HG03460 (cell line): ENCODE data around the gene SUSD4.
"Not testable (repeated sequence)": the region's sequence is repeated elsewhere in the genome, so short reads cannot be mapped to it uniquely, and the experiment has no call there.

Experiments
- ATAC-seq: cut with Tn5 transposase; IDR thresholded peaks from one replicate; pipeline ENCODE4 v1.9.1; 2021; ENCODE audit not compliant: unreplicated experiment

Gene SUSD4

DNA sequence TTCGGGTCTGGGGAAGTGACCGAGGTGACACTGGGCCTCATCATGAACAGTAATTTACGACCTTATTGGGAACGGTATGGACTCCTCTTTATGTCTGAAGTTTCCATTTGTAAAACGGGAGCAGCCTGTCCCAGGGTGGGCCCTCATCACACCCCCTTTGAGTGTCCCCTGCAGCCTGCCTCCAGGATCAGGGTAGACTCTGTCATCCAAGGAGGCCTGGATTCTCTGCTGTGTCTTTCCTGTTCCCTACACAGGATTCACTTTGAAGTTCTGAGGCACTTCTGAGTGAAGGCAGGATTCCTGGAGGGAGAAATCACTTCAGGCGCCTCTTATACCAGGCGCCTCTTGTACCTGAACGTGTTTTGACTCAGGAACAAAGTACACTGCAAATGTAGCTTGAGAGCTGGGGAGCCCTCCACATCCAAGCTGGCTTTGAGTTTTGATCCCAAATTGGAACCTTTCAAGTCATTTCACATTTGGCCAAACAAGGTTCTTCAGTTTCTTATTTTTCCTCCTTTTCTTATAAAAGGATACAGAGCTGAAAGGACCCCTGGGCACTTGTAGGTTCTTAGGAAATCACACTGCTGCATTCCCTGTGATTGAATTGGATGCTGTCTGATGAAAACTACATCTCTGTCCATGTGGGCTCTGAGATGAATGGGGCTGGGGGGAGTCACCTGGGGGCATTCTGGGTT lies 106.0 kb downstream of the SUSD4 start:
- no peak for ATAC-seq

DNA sequence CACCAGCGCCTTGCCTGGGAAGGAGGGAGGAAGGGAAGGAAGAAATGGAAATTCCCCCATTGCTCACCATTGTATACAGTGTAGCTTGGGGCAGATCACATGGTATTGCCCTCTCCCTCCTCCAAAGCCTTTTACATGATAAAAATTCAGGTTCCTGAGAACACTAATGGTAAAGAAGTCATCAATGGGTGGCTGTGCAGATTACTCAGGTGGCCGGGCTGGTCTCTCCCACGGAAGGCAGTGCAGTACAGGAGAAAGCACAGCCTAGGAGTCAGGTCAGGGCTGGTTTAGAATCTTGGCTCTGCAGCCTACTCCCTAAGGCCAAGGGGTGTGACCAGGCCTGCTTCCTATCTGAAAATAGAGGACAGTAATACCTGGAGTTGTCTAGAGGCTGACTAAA lies 107.9 kb downstream of the SUSD4 start:
- no peak for ATAC-seq

DNA sequence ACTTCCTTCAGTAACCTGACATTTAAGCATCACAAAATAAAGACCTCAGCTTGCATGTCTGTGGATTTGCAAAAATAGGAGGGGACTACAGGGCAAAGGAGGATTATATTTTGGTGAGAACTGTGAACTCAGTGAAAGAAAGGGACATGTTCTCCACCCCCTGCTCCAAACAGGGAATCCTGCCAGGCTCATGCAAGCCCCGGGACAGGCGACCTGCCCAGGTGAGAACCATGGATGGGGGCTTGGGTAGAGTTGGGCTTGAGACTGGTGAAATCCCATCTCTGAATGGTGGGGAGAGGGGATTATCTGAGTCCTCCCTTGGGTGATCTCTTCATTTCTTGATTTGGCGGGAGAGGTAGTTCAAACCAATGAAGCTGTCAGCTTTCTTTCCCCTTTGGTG lies 110.1 kb downstream of the SUSD4 start:
- no peak for ATAC-seq

DNA sequence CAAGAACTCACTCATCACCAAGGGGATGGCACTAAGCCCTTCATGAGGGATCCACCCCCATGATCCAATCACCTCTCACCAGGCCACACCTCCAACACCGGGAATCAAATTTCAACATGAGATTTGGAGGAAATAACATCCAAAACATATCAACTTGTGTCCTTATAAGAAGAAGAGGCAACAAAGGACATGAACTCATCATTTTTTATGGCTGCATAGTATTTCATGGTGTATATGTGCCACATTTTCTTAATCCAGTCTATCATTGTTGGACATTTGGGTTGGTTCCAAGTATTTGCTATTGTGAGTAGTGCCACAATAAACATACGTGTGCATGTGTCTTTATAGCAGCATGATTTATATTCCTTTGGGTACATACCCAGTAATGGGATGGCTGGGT lies 112.6 kb downstream of the SUSD4 start:
- ATAC-seq: not testable (repeated sequence)

DNA sequence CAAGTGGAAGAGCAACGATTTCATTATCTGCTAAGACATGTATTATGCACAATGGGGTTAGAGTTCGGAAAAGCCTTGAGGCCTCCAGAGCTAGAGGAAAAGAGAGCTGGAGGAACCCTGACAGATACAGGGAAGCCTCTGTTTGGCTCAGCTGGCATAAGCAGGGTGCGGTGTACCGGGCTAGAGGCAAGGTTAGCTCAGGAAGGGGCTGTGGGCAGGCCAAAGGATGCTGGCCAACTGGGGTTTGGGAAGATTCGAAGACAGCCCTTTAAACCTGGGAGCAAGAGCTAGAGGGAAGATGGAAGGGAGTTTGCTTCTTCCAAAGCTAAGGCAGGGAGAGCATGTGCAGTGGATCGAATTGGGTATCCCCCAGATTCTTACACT lies 113.4 kb downstream of the SUSD4 start:
- no peak for ATAC-seq

DNA sequence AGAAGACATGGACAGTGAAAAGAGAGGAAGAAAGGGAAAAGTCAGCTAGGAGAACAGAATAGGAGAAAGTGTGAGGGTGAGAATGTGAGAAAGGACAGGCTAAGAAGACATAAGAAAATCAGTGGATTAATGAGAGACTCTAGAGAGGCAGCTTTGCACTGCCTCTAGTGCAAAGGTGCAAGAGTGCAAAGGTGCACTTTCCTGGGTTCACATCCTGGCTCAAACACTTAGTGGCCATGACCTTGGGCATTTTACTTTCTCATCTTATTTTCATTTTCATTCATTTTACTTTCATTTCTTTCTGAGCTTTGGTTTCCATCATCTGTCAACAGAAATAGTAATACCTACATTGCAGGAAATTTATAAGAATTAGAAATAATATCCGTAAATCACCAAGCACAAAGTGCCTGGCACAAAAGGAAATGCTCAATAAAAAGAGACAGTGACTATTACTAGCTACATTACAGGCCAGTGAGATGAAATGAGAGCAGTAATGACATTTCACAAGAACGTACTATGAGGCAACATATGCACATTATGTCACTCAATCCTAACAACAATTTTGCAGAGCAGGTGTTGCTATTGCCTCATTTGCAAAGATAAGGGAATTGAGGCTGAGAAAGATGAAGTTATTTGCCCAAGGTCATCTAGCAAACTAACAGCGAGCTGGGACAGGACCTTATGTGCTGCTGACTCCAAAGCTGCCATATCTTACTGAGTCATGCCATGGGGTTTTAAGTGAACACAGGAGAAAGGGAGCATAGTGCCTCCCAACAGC lies 113.9 kb downstream of the SUSD4 start:
- no peak for ATAC-seq

DNA sequence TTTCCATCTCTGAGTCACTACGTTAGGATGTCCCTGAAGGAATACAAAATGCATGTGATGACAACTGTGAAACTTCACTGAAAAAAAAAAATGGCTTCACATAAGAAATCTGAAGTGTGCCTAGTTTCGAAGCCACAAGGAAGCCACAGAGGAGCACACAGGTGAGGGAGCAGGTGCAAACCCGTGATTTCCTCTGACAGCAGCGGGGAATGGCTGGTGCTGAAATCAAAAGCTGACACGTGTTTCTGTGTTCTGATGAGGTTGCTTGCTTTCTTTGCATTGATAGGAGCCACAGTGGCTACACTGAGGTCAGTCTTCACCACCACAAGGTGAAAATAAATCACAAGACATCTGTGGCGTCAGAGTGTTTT lies 115.2 kb downstream of the SUSD4 start:
- ATAC-seq: no peak

DNA sequence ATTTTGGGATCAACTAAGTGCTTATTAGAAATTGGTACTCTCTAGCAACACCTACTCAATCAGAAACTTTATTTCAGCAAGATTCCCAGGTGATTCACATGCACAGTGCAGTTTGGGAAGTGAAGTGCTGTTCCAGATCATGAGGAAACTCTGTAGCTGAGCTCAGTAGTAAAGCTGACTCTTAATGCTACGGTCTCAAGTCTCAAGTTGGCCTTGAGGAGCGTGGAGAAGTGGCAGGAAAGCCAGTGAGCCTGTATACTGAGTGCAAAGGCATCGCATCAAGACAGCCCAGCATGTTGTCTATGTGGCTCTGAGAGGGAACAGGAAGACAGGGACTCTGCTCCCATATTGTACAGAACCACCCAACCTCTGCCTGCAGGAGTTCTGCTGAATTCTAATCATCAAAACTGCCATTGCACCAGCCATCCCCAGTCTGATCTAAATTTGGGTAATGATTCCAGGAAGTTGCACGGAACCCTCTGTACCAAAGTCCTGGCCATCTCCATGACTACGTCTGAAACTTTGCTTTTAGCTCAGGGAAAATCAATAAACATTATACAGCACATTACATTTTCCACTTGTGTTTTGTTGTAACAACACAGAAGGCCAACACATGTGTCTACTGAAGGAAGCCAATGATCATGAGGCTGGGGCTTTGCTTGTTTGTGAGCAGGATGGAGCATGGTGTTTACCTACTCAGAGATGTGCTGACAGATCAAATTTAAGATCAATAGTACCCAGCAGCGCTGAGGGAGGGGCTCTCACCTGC lies 115.8 kb downstream of the SUSD4 start:
- no peak for ATAC-seq

DNA sequence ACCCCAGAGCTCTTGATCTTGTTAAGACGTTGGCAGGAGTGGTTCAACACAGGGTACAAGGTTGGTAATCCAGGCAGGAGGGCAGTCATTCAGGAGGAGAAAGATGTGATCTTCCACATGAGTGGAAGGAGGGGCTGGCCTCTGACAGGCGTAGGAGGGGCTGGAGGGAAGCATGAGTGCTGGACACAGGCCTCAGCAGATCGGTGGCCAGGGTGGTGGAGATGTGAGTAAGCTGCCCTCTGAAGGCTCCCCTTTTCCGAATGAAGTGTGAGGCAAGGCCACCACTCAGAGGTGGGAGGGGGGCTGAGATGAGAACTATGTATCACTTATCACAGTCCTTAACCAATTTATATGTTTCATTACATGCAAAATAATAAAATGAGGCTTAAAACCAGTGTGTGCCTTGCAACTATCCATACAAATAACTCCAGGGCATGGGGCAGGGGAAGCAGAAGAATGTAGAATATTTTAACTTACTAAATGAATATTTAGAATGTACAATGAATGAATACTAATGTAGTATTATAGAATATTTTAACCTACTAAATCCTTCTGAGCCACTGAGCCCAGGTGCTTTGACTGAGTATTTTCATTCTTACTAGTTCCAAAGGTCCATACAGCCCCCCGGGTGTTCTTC lies 117.4 kb downstream of the SUSD4 start:
- no peak for ATAC-seq

DNA sequence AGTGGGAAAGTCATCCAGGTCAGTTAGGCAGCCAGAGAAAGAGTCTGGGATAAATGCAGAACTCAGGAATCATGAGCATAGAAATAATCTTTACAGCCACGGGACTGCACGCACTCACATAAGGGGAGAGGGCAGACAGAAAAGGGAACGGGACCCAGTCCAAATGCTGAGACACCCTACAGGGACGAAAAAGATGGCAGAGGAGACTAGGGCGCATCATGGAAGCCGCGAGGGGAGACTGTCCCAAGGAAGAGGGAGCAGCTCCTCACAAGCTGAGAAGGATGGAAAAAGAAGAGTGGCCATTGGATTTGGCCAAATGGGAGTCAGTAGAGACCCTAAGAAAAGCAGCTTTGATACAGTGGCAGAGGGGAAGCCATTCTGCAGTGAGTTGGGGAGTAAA lies 118.0 kb downstream of the SUSD4 start:
- ATAC-seq: no peak

DNA sequence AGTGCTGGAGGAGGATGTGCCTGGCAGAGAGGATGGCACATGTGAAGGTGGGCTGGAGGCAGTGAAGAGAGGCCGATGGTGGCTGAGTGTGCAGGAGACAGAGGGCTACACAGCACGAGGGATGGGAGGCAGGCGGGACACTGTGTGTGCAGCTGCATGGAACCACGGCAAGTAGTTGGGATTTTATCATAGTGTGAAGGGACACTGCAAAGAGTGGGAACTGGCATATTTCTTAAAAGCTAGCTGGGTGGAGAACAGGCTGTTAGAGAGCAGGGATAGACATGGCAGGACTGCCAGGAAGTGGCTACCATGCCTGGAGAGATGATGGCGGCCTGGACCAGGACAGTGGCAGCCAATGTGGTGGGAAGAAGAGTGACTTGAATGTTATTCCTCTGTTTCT lies 118.6 kb downstream of the SUSD4 start:
- ATAC-seq: no peak

DNA sequence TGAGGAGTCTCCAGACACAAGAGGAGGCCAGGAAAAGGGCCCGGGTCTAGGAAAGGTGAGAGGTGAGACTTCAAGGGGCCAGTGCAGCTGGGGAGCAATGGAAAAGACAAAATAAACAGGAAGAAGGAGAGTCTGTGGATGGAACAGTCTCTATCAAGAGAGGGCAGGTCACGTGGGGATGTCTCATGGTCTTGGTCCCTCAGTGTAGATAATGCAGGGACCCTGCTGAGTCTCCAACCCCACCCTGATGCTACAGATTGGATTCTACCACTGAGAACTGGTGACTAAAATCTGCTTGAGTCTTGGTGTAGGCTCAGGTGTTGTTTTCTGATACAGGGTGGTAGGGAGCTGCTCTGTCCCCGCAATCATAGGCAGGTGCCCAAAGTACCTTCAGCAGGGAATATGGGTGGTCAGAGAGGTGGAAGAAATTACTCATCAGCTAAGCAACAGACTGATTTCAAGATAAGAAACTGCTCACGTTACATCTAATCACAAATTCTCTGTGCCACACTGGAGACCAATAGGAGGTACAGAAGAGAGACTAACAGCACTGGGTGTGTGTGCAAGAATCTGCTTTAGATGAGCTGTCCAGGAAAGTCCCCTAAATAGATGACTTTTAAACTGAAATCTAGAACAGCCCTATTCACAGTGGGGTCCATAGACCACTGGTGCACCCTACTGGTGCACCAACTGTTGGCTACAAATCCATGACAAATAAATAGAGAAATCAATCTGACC lies 119.4 kb downstream of the SUSD4 start:
- ATAC-seq: peak; percentile 79

DNA sequence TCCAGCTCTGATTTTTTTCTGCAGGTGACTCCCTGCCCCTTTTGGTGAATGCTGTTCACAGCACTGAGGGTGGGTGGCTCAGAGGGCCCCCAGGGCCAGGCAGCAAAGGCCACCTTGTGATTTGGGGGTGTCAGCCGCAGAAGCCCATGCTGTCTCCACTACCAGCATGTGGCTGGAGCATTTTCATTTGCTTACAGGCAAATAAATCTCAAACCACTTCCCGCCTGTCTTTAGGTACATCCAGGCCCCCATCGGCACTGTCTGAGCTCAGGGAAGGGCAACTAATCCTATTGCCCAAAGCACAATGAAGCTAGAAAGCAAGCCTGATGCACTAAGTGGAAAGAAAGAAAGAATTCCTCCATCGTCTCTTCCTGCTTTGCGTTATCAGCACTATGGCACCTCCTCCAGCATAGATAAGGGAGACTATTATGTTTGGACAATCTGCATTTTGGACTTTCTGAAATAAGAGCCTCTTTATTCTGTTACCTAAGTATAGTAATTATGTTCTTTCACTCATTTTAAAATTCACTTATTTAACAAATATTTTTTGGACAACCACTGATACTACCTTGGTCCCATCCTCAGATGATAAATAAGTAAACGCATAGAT lies 120.4 kb downstream of the SUSD4 start:
- ATAC-seq: no peak

DNA sequence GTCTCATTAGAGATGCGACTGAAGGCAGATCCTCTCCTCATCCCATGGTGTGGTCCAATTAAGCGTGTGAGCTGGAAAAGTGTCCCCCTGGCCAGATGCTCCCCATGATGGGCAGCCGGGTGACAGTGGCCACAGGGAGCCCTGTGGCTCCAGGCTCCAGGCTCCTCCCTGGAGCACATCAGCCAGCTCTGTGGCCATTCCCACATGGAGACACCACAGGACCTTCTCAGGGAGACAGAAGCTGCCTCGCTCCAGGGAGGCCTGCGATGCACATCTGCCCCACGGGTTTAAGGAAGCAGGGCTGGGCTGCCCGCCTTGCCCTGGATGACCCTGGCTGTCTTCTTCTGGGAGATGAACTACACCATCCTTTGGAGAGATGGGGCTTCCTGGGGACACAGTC lies 121.0 kb downstream of the SUSD4 start:
- ATAC-seq: no peak

DNA sequence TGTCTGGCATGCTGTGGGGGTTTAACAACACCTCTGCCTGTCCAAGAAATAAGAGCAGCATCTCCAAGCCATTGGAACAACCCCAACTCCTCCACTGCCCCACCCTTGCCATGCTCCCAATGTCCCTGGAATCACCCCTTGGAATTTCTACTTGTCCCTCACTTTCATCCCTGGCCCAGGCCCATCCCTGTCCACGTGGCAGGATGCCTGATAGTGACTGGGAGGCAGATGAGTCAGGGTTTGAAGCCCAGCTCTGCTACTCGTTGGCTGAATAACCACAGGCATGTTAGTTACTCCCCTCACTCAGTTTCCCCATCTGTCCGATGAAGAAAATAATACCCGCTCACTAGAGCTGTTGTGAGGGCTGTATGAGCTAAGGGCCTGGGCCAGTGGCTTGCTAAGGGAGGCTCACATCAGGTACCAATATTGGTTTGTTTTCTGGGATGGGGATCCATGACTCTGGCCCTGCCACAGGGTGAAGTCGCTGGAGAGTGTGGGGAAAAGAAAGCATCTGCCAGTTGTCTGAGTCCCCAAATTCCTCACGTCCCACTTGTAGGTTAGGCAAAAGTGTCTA lies 121.5 kb downstream of the SUSD4 start:
- no peak for ATAC-seq

DNA sequence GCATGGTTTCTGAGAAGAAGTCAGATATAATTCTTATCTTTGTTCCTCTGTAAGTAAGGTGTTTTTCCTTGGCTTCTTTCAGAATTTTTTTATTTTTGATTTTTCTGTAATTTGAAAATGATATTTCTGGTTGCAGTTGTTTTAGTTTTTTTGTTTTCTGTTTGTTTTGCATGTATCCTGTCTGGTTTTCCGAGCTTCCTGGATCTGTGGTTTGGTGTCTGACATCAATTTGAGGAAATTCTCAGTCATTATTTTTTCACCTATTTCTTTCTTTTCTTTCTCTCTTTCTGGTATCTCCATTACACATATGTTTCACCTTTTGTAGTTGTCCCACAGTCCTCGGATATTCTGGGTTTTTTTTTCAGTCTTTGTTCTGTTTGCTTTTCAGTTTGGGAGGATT lies 123.9 kb downstream of the SUSD4 start:
- ATAC-seq: no peak

DNA sequence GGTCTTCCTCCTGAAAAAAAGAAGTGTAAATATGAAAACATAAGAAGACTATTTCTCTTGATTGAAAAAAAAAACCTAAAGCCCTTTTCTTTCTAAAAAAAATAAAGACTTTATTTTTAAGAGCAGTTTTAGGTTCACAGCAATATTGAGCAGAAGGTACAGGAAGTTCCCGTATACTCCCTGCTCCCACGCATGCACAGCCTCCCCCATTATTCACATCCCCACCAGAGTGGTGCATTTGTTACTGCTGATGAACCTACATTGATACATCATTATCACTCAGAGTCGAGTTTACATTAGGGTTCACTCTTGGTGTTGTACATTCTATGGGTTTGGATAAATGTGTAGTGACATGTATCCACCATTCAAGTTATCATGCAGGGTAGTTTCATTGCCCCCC lies 128.9 kb downstream of the SUSD4 start:
- no peak for ATAC-seq

DNA sequence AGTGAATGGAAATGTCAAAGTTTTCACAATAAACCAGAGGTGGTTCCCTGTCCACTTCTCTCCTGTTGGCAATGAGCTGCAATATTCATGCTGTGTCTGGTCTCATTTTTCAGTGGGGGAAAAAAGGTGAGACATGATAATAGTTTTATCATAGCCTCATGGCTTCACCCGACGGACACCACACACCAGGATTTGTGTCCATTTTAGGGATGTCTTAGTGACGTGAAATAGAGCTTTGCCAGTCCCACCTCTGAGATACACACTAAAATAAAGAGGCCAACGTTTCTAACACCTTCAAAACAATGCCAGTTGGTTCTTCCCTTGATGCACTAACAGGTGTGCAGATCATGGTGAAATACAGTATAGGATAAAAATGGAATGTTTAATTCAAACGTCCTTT lies 129.4 kb downstream of the SUSD4 start:
- ATAC-seq: no peak

DNA sequence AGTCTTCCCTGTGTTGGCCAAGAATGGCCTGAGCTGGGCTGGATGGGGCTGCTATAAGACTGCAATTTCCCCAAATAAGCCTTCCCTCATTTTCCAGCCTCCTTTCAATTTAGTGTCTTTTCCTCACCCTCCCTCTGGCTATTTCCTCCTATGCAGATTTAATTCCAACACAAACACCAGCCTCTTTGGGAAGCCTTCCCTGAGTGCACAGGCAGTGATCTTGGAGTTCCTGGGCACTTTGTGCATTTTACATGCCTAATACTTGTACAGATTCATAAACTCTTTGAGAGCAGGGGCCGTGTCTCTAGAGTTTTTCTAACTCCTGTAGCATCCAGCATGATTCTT lies 129.8 kb downstream of the SUSD4 start:
- ATAC-seq: no peak
